Stimulated activated CD8-positive, alpha-beta memory T cell treated with anti-CD3 and anti-CD28 coated beads, Interleukin-2, amount 100 ng/mL, for 48 hours (primary cell): ENCODE measurements around the gene DNAJB1.

Source experiments
- DNase-seq, 2 donors: peaks; one replicate each; pipeline ENCODE4 v3.0.0-alpha.2; 2020; ENCODE audit warnings: low read depth in 2 of 2

DNAJB1 gene

GRCh38 chr19:14496029-14496833 lies 22.0 kb downstream of the DNAJB1 start, which contains the start of gene GIPC1:
GIPC1 (minus strand) TSS chr19:14496127; CDS start chr19:14482976, 13,151 bp downstream.
- peak; percentile 69 to 75 for DNase-seq

DNA sequence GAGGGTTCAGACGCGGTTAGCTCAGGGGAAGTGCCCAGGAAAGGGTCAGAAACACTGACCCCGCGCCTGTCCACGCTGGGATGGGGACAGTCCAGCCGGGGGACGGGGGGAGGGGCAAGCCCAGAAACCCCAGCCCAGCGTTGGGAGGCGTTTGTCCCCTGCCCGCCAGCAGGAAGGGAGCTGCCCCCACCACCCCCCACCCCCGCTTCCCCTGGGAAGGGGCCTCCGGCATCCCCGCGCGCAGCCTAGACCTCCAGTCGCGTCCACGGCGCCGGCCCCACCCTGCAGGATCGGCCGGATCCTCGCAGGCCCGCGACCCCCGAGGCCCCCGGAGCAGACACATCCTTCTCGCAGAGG lies 22.5 kb downstream of the DNAJB1 start:
- no peak for DNase-seq

DNA sequence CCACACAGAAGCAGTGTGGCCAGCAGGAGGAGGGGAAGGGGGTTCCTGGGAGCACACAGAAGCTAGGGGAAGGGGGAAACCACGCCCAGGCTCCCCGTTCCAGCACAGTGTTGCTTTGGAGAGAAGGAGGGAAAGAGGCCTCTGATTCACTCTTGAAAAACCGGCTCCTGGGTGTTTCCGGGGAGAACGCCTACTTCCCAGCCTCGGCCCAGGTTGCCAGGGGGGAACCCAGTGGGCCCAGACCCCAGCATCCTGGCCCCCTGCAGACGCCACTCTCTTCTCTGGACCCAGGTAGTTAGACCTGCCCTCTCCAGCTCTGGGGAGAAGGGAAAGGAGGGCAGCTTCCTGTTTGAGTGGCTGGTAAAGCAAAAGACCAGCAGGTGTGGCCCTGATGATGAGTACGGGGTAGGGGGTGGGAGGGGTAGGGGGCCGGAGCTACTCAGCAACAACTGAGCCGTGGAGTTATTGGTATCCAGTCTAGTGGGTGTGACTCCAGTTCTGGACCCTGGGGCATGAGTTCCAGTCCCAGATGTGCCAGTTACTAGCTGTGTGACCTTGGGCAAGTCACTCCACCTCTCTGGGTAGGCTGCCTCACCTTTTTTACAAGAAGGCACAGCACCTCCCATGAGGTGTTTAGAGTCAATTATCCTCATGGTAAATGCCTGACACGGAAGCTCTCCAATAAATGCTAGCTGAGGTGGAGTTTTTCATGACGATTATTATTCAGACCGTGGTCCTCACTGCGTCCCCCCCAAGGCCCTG lies 23.1 kb downstream of the DNAJB1 start:
- DNase-seq: no peak

DNA sequence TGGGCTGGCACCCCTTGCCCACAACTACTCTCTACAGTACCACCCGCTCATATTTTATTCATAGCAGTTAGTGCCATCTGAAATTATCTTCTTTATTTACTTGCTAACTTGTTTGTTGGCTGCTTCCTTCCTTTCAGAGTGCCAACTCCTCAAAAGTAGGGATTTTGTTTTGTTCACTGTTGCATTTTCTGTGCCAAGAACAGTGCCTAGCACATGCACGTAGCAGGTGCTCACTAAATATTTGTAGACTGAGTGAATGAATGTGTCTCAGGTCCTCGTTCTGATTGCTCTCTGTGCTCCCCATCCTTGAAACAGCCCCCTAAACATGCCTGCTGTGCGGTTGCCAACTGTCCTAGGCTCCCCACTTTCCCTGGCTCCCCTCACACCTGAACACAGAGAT lies 23.8 kb downstream of the DNAJB1 start:
- no peak for DNase-seq

- no peak for DNase-seq
Measured at GRCh38 chr19:14492756-14493337, 25.4 kb downstream of the DNAJB1 start.

- DNase-seq: no peak
Measured at GRCh38 chr19:14487370-14488125, 30.6 kb downstream of the DNAJB1 start.

- DNase-seq: no peak
Measured at GRCh38 chr19:14482172-14482941, 35.8 kb downstream of the DNAJB1 start.

GRCh38 chr19:14480700-14481079 lies 37.5 kb downstream of the DNAJB1 start:
- DNase-seq: no peak

DNA sequence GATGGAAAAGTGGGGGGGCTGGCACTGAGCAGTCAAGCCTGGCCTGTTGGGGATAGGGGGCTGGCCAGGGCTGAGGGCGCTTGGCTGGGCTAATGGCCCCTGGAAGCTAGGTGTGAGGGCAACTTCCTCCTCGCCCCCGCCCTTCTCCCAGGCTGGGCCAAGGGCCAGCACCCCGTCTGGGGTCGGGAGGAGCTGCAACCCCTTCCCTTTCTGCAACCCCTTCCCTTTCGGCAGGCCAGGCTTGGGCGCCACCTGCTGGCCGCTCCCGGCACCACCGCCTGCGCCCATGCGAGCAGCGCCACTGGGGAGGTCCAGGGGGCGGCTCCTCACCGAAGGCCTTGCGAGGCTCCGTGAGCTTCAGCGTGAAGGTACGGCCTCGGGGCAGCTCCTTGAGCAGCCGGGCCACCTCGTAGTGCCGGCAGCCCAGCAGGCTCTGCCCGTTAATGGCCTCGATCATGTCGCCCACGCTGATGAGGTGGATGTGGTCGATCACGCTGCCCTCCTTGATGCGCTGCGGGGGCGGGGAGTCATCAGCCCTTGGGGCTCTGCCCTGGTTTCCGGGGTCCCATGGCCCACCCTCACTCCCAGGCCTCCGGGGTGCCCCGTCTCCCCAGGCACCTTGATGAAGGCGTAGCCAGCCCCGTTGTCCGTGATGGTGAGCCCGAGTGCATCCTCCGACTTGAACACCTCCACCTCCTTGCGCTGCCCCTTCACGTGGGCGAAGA lies 38.1 kb downstream of the DNAJB1 start:
- DNase-seq: peak; percentile 63 to 69

DNA sequence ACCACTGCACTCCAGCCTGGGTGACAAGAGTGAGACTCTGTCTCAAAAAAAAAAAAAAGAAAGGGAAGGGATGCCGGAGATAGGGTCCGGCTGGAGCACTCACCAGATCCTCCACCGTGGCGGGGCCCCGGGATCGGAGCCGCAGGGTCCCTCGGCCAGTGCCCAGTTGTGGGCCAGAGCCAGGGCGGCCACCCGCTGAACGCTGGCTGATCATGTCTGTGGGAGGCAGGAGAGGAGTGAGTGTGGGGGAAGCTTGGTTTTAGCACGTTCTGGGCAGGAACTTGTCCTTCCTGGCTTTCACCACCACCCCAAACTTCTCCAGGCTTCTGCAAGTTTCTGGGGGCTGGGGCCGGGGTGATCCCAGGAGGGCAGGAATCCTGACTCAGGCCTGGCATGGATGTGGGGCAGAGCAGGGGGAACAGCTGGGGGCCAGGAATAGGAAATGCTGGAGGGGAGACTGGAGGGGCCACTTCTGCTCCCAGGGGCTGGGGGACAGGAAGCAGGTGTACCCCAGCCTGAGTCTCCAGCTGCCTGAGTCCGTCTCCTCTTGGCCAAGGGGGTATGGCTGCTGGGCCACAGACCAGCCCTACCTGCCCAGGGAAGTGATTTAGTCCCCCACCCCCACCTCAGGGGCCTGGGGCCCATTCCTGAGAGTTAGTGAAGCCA lies 38.8 kb downstream of the DNAJB1 start:
- no peak for DNase-seq

DNA sequence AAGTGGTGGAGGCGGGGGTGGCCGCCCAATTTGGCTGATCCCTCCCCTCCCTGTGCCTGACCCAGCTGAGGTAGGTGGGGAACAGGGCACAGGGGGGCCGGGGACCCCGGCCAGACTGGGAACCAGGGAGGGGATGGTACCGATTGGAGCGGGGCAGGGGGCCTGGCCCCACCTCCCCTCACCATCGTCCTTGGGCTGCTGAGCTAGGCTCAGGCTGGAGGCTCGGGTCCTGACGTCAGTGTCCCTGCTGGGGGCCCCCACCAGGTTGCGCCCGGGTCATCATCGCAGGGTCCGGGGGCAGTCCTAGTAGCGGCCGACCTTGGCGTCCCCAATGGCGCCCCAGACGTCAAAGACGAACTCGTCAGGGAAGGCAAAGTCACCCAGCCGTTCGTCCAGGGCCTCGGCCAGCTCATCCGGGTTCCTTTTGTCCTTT lies 40.1 kb downstream of the DNAJB1 start:
- no peak for DNase-seq

- no peak for DNase-seq
Measured at GRCh38 chr19:14477418-14478112, 40.6 kb downstream of the DNAJB1 start.

GRCh38 chr19:14476673-14477401 lies 41.4 kb downstream of the DNAJB1 start:
- no peak for DNase-seq

DNA sequence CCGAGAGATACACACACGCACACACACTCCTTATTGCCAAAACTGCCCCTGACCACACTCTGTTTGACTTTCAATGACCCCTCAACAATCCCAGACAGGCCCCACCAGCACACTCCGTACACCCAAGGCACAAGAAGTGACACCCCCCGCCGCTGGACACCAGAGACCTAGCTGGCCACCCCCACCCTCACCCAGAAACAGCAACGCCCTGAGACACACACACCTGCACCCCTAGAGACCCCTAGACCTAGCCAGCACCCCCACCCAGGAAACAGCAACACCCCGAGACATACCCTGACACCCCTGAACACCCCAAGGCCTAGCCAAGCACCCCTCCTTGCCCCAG lies 41.9 kb downstream of the DNAJB1 start:
- no peak for DNase-seq

DNA sequence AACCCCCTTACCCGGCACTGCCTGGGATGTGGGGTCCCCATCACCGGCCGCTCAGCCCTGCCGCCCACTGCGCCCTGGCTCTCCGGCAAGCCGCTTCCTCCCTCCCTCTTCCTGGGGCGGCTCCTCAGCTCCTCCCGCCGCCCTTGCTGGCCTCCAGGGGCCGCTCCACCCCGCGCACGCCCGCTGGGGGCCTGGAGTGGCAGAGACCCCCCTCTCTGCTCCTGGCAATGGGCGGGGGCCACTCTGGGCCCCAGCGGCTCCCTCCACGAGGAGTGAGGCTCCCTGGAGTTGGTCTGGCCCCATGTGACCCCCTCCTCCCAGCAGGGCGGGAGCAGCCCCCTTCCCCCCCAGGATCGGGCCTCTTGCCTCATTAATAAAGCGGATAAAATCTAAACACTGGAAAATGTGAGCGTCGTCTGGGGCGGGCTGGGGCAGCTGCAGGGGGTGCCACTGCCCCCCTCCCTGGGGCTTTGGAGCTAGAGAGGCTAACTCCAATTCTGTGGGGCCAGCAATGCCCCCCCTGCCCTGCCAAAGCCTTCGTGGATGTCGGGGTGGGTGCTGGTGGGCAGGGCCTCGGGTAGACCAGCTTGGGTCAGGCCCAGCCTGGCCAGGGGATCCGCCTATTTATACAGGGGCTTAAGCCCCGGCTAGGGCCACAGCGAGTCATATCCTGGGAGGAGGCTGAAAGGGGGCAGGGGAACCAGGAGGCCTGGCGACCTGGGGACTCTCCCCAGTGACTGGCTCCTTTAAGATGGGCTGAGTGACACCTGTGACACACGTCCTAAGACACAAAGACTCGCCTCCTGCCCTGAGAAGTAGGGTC lies 42.7 kb downstream of the DNAJB1 start, which contains the start of gene PTGER1:
TSS of gene PTGER1 (minus strand) at position 104 of the 823 bp plus-strand sequence. CDS start 1,034 bp downstream, outside the sequence.
- DNase-seq: no peak

DNA sequence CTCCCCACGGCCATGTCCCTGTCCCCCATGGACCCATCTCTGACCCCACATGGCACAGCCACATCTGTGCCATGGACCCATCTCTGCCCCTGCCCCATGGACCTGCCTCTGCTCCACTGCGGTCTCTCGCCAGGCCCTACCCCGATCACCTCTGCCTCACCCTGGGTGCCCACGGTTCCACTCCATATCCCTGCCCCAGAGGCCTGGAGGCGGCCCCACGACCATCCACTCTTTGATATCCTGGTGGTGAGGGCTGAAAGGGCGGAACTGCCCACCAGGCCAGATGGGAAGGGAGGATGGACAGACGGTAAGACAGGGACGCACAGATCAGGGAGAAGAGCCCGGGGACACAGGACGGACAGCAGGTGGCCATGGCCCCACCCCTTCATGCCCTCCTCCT lies 43.4 kb downstream of the DNAJB1 start:
- no peak for DNase-seq

DNA sequence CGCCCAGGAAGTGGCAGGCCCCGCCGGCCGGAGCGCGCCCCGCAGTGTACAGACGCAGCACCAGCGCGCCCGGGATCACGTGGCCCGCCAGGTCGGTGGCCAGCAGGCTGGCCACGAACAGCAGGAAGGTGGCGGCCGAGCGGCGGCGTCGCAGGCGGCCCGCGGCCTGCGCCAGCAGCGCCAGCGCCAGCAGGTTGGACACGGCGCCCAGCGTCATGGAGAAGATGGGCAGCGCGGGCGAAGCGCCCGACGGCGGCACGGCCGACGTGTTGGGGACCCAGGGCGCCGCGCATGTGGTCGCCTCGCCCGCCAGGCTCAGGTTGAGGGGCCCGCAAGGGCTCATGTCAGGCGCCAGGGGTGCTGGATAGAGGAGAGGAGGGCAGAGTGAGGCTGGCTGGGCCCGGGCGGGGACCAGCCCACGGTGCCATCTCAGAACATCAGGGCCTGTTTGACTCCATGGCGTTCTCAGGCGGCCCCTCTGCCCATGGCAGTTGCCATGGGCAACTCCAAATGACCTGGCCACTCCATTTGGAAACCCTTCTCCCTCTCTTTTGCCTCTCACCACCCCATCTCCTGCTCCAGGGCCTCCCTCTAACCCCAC lies 44.1 kb downstream of the DNAJB1 start:
- no peak for DNase-seq
